Measurements from ENCODE around the gene HS3ST4. TPM values are rescaled to one million over a fixed set of nuclear protein-coding genes. Genes with fewer than 3 reads are reported as not detected.

Gene HS3ST4
- total RNA-seq, 1 experiment from 2014 or later, result not detected

DNA sequence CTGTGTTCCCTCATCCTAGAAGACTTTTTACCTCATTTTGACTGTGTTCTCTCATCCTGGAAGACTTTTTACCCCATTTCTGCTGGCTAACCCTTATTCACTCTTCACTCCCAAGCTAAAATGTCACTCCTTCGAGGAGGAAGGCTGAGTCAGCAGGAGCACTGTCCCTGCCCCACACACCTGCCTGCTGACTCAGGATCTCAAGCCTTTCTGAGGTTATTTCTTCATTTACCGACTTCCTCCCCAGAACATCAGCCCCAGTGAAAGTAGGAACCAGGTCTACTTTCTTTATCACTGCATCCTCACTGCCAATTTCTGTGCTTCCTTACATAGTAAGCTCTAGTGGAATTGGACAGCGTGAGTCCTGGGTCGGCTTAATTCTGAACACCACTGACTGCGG lies 220.6 kb downstream of the HS3ST4 start:
- no peaks in the 10 kb centered on the region for H3K36me3 ChIP-seq (ENCODE audit: control insufficient read depth, insufficient read depth, low read length)
- in situ Hi-C loops (cut with HindIII; ENCODE audit: low pct_unique_long_range_greater_than_20kb, low sequenced_read_pairs), result no loop called here
- ChIA-PET CTCF (no interaction called here), POLR2A (no interaction called here)
- H3K4me1 ChIP-seq (ENCODE audit: control insufficient read depth, insufficient read depth, low read length), result no peaks in the 10 kb centered on the region
- BruUV-seq (replicated peaks), result no TSS peak
- H3K9me3 ChIP-seq (ENCODE audit: control insufficient read depth, insufficient read depth, low read depth, low read length), result no peaks in the 10 kb centered on the region
- no peak overlapping the region for H3K27ac ChIP-seq (ENCODE audit: low read length)
- ATAC-seq (no peak), DNase-seq (ENCODE audit: low read depth, low spot score) (no peak)
- H3K27me3 ChIP-seq (ENCODE audit: control insufficient read depth, insufficient read depth, low read length), result no peaks in the 10 kb centered on the region
- intact Hi-C loops (cut with micrococcal nuclease; ENCODE audit: unreplicated experiment), result no loop called here
- no peak overlapping the region for H3K4me3 ChIP-seq (ENCODE audit: low read depth in 2 of 2, low read length in 2 of 2)
- TF ChIP-seq, protein P1, sequence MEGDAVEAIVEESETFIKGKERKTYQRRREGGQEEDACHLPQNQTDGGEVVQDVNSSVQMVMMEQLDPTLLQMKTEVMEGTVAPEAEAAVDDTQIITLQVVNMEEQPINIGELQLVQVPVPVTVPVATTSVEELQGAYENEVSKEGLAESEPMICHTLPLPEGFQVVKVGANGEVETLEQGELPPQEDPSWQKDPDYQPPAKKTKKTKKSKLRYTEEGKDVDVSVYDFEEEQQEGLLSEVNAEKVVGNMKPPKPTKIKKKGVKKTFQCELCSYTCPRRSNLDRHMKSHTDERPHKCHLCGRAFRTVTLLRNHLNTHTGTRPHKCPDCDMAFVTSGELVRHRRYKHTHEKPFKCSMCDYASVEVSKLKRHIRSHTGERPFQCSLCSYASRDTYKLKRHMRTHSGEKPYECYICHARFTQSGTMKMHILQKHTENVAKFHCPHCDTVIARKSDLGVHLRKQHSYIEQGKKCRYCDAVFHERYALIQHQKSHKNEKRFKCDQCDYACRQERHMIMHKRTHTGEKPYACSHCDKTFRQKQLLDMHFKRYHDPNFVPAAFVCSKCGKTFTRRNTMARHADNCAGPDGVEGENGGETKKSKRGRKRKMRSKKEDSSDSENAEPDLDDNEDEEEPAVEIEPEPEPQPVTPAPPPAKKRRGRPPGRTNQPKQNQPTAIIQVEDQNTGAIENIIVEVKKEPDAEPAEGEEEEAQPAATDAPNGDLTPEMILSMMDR (IDR thresholded peaks at IDR 0.05), result no peak
- no peak for TF ChIP-seq POLR2AphosphoS5 (IDR thresholded peaks at IDR 0.05; ENCODE audit: low read depth, low read length)
- TF ChIP-seq, protein P2, sequence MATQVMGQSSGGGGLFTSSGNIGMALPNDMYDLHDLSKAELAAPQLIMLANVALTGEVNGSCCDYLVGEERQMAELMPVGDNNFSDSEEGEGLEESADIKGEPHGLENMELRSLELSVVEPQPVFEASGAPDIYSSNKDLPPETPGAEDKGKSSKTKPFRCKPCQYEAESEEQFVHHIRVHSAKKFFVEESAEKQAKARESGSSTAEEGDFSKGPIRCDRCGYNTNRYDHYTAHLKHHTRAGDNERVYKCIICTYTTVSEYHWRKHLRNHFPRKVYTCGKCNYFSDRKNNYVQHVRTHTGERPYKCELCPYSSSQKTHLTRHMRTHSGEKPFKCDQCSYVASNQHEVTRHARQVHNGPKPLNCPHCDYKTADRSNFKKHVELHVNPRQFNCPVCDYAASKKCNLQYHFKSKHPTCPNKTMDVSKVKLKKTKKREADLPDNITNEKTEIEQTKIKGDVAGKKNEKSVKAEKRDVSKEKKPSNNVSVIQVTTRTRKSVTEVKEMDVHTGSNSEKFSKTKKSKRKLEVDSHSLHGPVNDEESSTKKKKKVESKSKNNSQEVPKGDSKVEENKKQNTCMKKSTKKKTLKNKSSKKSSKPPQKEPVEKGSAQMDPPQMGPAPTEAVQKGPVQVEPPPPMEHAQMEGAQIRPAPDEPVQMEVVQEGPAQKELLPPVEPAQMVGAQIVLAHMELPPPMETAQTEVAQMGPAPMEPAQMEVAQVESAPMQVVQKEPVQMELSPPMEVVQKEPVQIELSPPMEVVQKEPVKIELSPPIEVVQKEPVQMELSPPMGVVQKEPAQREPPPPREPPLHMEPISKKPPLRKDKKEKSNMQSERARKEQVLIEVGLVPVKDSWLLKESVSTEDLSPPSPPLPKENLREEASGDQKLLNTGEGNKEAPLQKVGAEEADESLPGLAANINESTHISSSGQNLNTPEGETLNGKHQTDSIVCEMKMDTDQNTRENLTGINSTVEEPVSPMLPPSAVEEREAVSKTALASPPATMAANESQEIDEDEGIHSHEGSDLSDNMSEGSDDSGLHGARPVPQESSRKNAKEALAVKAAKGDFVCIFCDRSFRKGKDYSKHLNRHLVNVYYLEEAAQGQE (IDR thresholded peaks at IDR 0.05; ENCODE audit: insufficient read depth in 1 of 2, low read depth in 2 of 2, low read length in 1 of 2), result no peak
- TF ChIP-seq SIN3A (IDR thresholded peaks at IDR 0.05; ENCODE audit: borderline replicate concordance, insufficient read depth, low read depth, low read length), result no peak
- no peak for TF ChIP-seq TCF7L2 (IDR thresholded peaks at IDR 0.05; ENCODE audit: low read depth, low read length)

DNA sequence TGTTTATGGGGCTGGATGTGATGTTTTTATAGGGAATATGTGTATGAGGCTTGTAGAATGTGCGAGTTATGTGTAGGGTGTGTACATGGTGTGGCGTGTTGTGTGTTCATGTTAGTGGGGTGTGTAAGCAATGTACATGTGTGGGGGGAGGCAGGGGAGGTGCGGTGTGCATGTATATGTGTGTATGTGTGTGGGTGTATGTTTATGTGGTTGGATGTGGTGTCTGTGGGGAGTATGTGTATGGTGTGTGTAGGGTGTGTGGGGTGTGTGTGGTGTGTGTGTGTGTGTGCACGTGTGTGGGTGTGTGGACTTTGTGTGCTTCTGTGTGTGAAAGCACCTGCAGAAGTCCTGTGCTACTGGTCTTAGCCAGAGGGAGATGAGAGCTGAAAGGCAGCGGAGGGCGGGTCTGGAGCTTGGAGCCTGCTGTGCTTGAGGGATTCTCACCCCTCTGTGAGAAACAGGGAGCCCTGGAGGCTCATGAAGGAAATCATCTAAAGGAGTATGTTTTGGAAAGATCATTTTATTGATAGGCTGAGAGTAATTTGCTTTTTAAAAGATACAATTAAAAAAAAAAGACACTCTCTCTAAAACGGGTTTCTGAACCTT lies 222.7 kb downstream of the HS3ST4 start:
- H3K36me3 ChIP-seq (ENCODE audit: control insufficient read depth, insufficient read depth, low read length), result no peaks in the 10 kb centered on the region
- intact Hi-C loops (cut with micrococcal nuclease; ENCODE audit: unreplicated experiment) (no loop called here), in situ Hi-C loops (cut with HindIII; ENCODE audit: low pct_unique_long_range_greater_than_20kb, low sequenced_read_pairs) (no loop called here)
- ATAC-seq, result no peak
- no peaks in the 10 kb centered on the region for H3K27me3 ChIP-seq (ENCODE audit: control insufficient read depth, insufficient read depth, low read length)
- no TSS peak for BruUV-seq (replicated peaks)
- H3K4me1 ChIP-seq (ENCODE audit: control insufficient read depth, insufficient read depth, low read length), result no peaks in the 10 kb centered on the region
- ChIA-PET POLR2A (no interaction called here), CTCF (no interaction called here)
- no peak overlapping the region for H3K27ac ChIP-seq (ENCODE audit: low read length)
- DNase-seq (ENCODE audit: low read depth, low spot score), result no peak
- H3K9me3 ChIP-seq (ENCODE audit: control insufficient read depth, insufficient read depth, low read depth, low read length), result no peaks in the 10 kb centered on the region
- no peak overlapping the region for H3K4me3 ChIP-seq (ENCODE audit: low read depth in 2 of 2, low read length in 2 of 2)
- no peak for TF ChIP-seq TCF7L2 (IDR thresholded peaks at IDR 0.05; ENCODE audit: low read depth, low read length)
- TF ChIP-seq, protein P1 (IDR thresholded peaks at IDR 0.05), result no peak
- TF ChIP-seq, protein P2 (IDR thresholded peaks at IDR 0.05; ENCODE audit: insufficient read depth in 1 of 2, low read depth in 2 of 2, low read length in 1 of 2), result no peak
- no peak for TF ChIP-seq POLR2AphosphoS5 (IDR thresholded peaks at IDR 0.05; ENCODE audit: low read depth, low read length)
- TF ChIP-seq SIN3A (IDR thresholded peaks at IDR 0.05; ENCODE audit: borderline replicate concordance, insufficient read depth, low read depth, low read length), result no peak

Measured in Panc1 (cell line).